GM23338 (cell line): Measurements from ENCODE around the gene SLC25A30. TPM values are rescaled to one million over a fixed set of nuclear protein-coding genes. Genes with fewer than 3 reads are reported as not detected.

Experiments
- ATAC-seq: fragments of 200-7000 bp; cut with Tn5 transposase; 3 replicates; pipeline ENCODE4 v1.9.1; 2020
- DNase-seq: peaks from one replicate; pipeline ENCODE4 v3.0.0-alpha.2; 2015; ENCODE audit warnings: low spot score
- H2AFZ ChIP-seq: fragments of 200-600 bp; sonication (generic); 2 replicates; pipeline ENCODE4 v1.8.0; 2016; ENCODE audit warnings: antibody characterized with exemption, mild to moderate bottlenecking, moderate library complexity
- H3F3A ChIP-seq: fragments of 200-600 bp; sonication (generic); replicated peaks from 2 replicates; pipeline ENCODE4 v1.8.0; 2017; ENCODE audit warnings: antibody characterized with exemption, mixed run types, low read depth
- H3K27ac ChIP-seq: fragments of 200-600 bp; sonication (generic); 2 replicates; pipeline ENCODE4 v1.6.1; 2016; ENCODE audit warnings: low read depth
- H3K27me3 ChIP-seq: fragments of 200-600 bp; sonication (generic); 2 replicates; pipeline ENCODE4 v1.8.0; 2016; ENCODE audit warnings: mild to moderate bottlenecking, mixed run types, moderate library complexity; ENCODE audit not compliant: insufficient read depth
- H3K36me3 ChIP-seq: fragments of 200-600 bp; sonication (generic); 2 replicates; pipeline ENCODE4 v1.8.0; 2016; ENCODE audit warnings: mild to moderate bottlenecking; ENCODE audit not compliant: insufficient read depth
- H3K4me1 ChIP-seq: fragments of 200-600 bp; sonication (generic); 2 replicates; pipeline ENCODE4 v1.8.0; 2016; ENCODE audit warnings: mild to moderate bottlenecking, moderate library complexity; ENCODE audit not compliant: insufficient read depth
- H3K4me2 ChIP-seq: fragments of 200-600 bp; sonication (generic); 2 replicates; pipeline ENCODE4 v1.7.1; 2017; ENCODE audit warnings: mixed run types
- H3K4me3 ChIP-seq: fragments of 200-600 bp; sonication (generic); 2 replicates; pipeline ENCODE4 v1.6.1; 2016; ENCODE audit warnings: mixed run types
- H3K79me2 ChIP-seq: fragments of 200-600 bp; sonication (generic); replicated peaks from 2 replicates; pipeline ENCODE4 v1.8.0; 2017; ENCODE audit warnings: mild to moderate bottlenecking; ENCODE audit not compliant: insufficient read depth
- H3K9me2 ChIP-seq: fragments of 200-600 bp; sonication (generic); 2 replicates; pipeline ENCODE4 v1.8.0; 2017; ENCODE audit not compliant: insufficient read depth
- H4K20me1 ChIP-seq: fragments of 200-600 bp; sonication (generic); replicated peaks from 2 replicates; pipeline ENCODE4 v1.8.0; 2017; ENCODE audit warnings: mild to moderate bottlenecking; ENCODE audit not compliant: insufficient read depth
- H3K27ac Mint-ChIP-seq: 2 replicates; pipeline ENCODE4 v1.8.0; 2020; ENCODE audit warnings: inconsistent platforms, mild to moderate bottlenecking, moderate library complexity, mixed read lengths
- H3K27me3 Mint-ChIP-seq: 3 replicates; pipeline ENCODE4 v1.8.0; 2022; ENCODE audit warnings: low read depth, mild to moderate bottlenecking, moderate library complexity, mixed read lengths, inconsistent platforms; ENCODE audit not compliant: insufficient read depth, poor library complexity
- H3K36me3 Mint-ChIP-seq: 3 replicates; pipeline ENCODE4 v1.8.0; 2021; ENCODE audit warnings: low read depth, mild to moderate bottlenecking, inconsistent platforms, moderate library complexity, mixed read lengths
- H3K4me1 Mint-ChIP-seq: 3 replicates; pipeline ENCODE4 v1.8.0; 2020; ENCODE audit warnings: mild to moderate bottlenecking, inconsistent platforms, mixed read lengths
- H3K4me3 Mint-ChIP-seq: 3 replicates; pipeline ENCODE4 v1.8.0; 2021; ENCODE audit warnings: moderate library complexity, mild to moderate bottlenecking, inconsistent platforms, mixed read lengths
- H3K9me3 Mint-ChIP-seq: 3 replicates; pipeline ENCODE4 v1.8.0; 2020; ENCODE audit warnings: moderate library complexity, mild to moderate bottlenecking, inconsistent platforms, mixed read lengths
- CREB1 ChIP-seq: fragments of 250-450 bp; sonication (Bioruptor Pico); IDR thresholded peaks from 2 replicates; pipeline ENCODE4 v1.5.0; 2020; ENCODE audit warnings: low read depth, mild to moderate bottlenecking, moderate library complexity
- CTCF ChIP-seq, 2 experiments: fragments of 200-600 bp in 1 of 2; sonication (generic) in 1 of 2; conservative IDR thresholded peaks; 2 replicates each; pipeline versions ENCODE4 v1.5.1 to v1.6.1; 2016 to 2017; ENCODE audit warnings: antibody characterized with exemption in 2 of 2, low read depth in 2 of 2, mild to moderate bottlenecking in 2 of 2, moderate library complexity in 1 of 2
- ETS1 ChIP-seq: IDR thresholded peaks from 2 replicates; pipeline ENCODE4 v1.6.1; 2016; ENCODE audit warnings: antibody characterized with exemption
- EZH2 ChIP-seq: fragments of 200-600 bp; sonication (generic); IDR thresholded peaks from one replicate; pipeline ENCODE4 v1.8.0; 2017; ENCODE audit warnings: antibody characterized with exemption, mild to moderate bottlenecking, low read depth; ENCODE audit not compliant: unreplicated experiment
- EZH2phosphoT487 ChIP-seq: fragments of 200-600 bp; sonication (generic); IDR thresholded peaks from one replicate; pipeline ENCODE4 v1.8.1; 2018; ENCODE audit warnings: antibody characterized with exemption; ENCODE audit not compliant: unreplicated experiment
- JUNB ChIP-seq: IDR thresholded peaks from one replicate; pipeline ENCODE4 v1.6.1; 2016; ENCODE audit warnings: antibody characterized with exemption; ENCODE audit not compliant: unreplicated experiment
- POLR2AphosphoS5 ChIP-seq: IDR thresholded peaks from 2 replicates; pipeline ENCODE4 v1.6.1; 2016; ENCODE audit warnings: antibody characterized with exemption, low read depth
- REST ChIP-seq: IDR thresholded peaks from one replicate; pipeline ENCODE4 v1.6.1; 2018; ENCODE audit warnings: antibody characterized with exemption; ENCODE audit not compliant: unreplicated experiment
- STAT1 ChIP-seq: IDR thresholded peaks from one replicate; pipeline ENCODE4 v1.6.1; 2016; ENCODE audit warnings: antibody characterized with exemption; ENCODE audit not compliant: unreplicated experiment
- ZNF114 ChIP-seq: fragments of 250-450 bp; sonication (Bioruptor Pico); IDR thresholded peaks from 2 replicates; pipeline ENCODE4 v1.5.0; 2020; ENCODE audit warnings: mild to moderate bottlenecking, moderate library complexity
- ZNF331 ChIP-seq: fragments of 250-450 bp; sonication (Bioruptor Pico); IDR thresholded peaks from 2 replicates; pipeline ENCODE4 v1.5.0; 2020; ENCODE audit warnings: low read depth, mild to moderate bottlenecking, moderate library complexity
- ZNF462 ChIP-seq: fragments of 250-450 bp; sonication (Bioruptor Pico); IDR thresholded peaks from 2 replicates; pipeline ENCODE4 v1.5.0; 2020; ENCODE audit warnings: mild to moderate bottlenecking, moderate library complexity
- polyA plus RNA-seq: library from polyadenylated mRNA; unstranded; fragments of >200 nt; fragmentation: Nextera tagmentation; extraction: Ambion mirVana; gene quantifications from 2 replicates; pipeline ENCODE4 v1.2.1, GENCODE V29; 2016
- total RNA-seq: library from RNA; depleted of rRNA; stranded (reverse); fragments of >200 nt; shearing (Covaris generic); gene quantifications from 2 replicates; pipeline ENCODE4 v1.2.3, GENCODE V29; 2014

SLC25A30 gene
- total and polyA plus RNA-seq, 2 experiments from 2014 or later, result 2.0 to 7.5 TPM

DNA sequence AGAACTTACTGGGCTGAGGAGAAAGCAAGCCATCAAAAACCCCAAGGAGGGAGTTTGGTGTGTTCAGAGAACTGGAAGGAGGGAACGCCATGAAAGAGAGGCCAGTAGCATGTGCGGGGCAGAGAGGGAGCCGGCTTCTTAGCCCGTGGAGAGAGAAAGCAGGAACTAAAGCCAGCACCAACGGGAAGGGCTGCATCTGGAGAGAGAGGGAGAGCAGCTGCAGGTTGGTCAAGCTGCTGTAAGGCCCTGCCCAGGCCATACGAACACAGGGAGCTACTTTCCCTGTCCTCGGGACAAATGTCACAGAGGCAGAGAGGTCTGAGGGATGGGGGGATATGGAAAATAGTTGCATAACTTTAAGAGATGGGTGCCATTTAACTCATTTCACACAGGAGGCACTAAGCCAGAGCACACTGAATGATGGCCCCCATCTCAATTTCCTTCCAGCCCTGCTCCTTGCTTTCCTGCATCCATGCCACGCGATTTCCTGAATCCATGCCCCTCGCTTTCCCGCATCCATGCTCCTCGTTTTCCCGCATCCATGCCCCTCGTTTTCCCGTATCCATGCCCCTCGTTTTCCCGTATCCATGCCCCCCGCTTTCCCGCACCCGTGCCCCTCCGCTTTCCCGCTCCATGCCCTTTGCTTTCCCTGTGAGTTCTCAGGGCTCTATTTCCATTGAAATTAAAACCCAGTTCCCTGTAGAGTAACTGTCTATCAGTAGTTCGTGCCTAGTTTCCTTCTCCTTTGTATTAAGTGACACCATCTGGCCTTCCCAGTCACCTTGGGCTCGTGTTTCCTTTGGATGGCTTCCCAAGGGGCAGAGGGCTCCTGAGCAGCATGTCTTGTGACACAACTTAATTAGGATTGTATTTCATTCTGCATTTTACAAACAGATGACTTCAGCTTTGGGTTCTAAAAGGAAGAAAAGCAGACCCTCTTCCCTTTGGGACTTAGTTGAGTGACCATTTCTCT is 45.7 kb downstream of the SLC25A30 start:
- H4K20me1 ChIP-seq, result no peaks in the 10 kb centered on the region
- TF ChIP-seq EZH2 (no peak), STAT1 (no peak), ZNF114 (CRISPR knock-in tag) (no peak), ZNF331 (CRISPR knock-in tag) (no peak), JUNB (no peak), ETS1 (no peak), EZH2phosphoT487 (no peak), ZNF462 (no peak), POLR2AphosphoS5 (no peak), REST (no peak), CTCF (conservative IDR thresholded peaks at IDR 0.05; ENCODE audit: low read depth in 2 of 2) (no peak), CREB1 (CRISPR knock-in tag) (no peak)
- H3K27me3 Mint-ChIP-seq, result peaks cover 15% of the 10 kb centered on the region
- no peaks in the 10 kb centered on the region for H3K9me2 ChIP-seq
- ATAC-seq (no peak), DNase-seq (no peak)
- no peak overlapping the region; the same call in 1 of the 2 replicates for H2AFZ ChIP-seq
- H3K27me3 ChIP-seq, result no peaks in the 10 kb centered on the region
- H3K36me3 ChIP-seq, result no peaks in the 10 kb centered on the region
- no peak overlapping the region for H3K4me2 ChIP-seq
- peak overlapping the region; percentile 78 for H3K27ac ChIP-seq
- no peaks in the 10 kb centered on the region for H3K36me3 Mint-ChIP-seq
- peaks cover 18% of the 10 kb centered on the region for H3K4me1 Mint-ChIP-seq
- no peaks in the 10 kb centered on the region for H3K79me2 ChIP-seq
- no peak overlapping the region for H3K27ac Mint-ChIP-seq
- no peaks in the 10 kb centered on the region for H3K9me3 Mint-ChIP-seq
- no peak overlapping the region for H3K4me3 ChIP-seq
- H3F3A ChIP-seq, result peaks cover 5% of the 10 kb centered on the region; the same call in 1 of the 2 replicates
- H3K4me1 ChIP-seq, result peaks cover 16% of the 10 kb centered on the region
- H3K4me3 Mint-ChIP-seq, result no peak overlapping the region
